Adrenal gland (tissue), 12 donors: ENCODE results near the gene CTBP2. TPM values are rescaled to one million over a fixed set of nuclear protein-coding genes. Genes with fewer than 3 reads are reported as not detected.

Experiments used
- DNase-seq, 7 donors: peaks; one replicate each; pipeline ENCODE4 v3.0.0-alpha.2; 2019 to 2020
- H3K27ac ChIP-seq, 5 donors: fragments of 200-600 bp; sonication (generic) in 4 of 5; 1 replicate in 3 of 5; 2 replicates in 2 of 5; pipeline versions ENCODE4 v1.5.1 to v1.8.0; 2016 to 2020; ENCODE audit warnings: mild to moderate bottlenecking in 1 of 5
- H3K27me3 ChIP-seq: fragments of 200-600 bp; 2 replicates; pipeline ENCODE4 v1.8.0; 2021
- H3K36me3 ChIP-seq, 2 donors: fragments of 200-600 bp; replicated peaks in 1 of 2; 1 replicate in 1 of 2; 2 replicates in 1 of 2; pipeline versions ENCODE4 v1.5.1 to v1.8.0; 2018 to 2022
- H3K4me1 ChIP-seq, 2 donors: fragments of 200-600 bp; replicated peaks in 1 of 2; 1 replicate in 1 of 2; 2 replicates in 1 of 2; pipeline versions ENCODE4 v1.5.1 to v1.8.0; 2018 to 2021
- H3K4me3 ChIP-seq, 4 donors: fragments of 200-600 bp; sonication (generic) in 3 of 4; one replicate each; pipeline ENCODE4 v1.5.1; 2016 to 2018
- H3K9me3 ChIP-seq, 3 donors: fragments of 200-600 bp; sonication (generic) in 1 of 3; replicated peaks in 1 of 3; 1 replicate in 2 of 3; 2 replicates in 1 of 3; pipeline versions ENCODE4 v1.5.1 to v1.8.0; 2016 to 2021
- CTCF ChIP-seq, 6 experiments: fragments of 450-650 bp in 4 of 6; fragments of 200-600 bp in 2 of 6; sonication (generic) in 1 of 6; IDR thresholded peaks; 1 replicate in 5 of 6; 2 replicates in 1 of 6; pipeline versions ENCODE4 v1.5.1 to v1.8.0; 2016 to 2021; ENCODE audit warnings: antibody characterized with exemption in 6 of 6, mild to moderate bottlenecking in 2 of 6, moderate library complexity in 1 of 6
- POLR2A ChIP-seq, 2 donors: fragments of 450-650 bp; IDR thresholded peaks; one replicate each; pipeline ENCODE4 v1.6.1; 2017; ENCODE audit warnings: antibody characterized with exemption in 2 of 2, mild to moderate bottlenecking in 2 of 2, moderate library complexity in 1 of 2
- WGBS, 4 donors: extraction: QIAGEN DNeasy Blood & Tissue Kit in 2 of 4; methylation state at CpG; one replicate each; pipeline versions ENCODE4 v1.1.5 to v1.1.7; 2013 to 2017; 5-methylcytosine and 5-hydroxymethylcytosine counted together
- intact Hi-C, 2 donors: fragments of 100-400 bp; cut with DNase I; formaldehyde crosslinking; loops; one replicate each; pipeline versions ENCODE4 v1.14.1 to v1.15.0; 2022 to 2023
- polyA plus RNA-seq, 3 donors: library from polyadenylated mRNA; stranded (reverse); fragments of 200-250 nt in 2 of 3; fragments of 350-450 nt in 1 of 3; fragmentation: Illumina TruSeq in 1 of 3; extraction: RNeasy Lipid Tissue Mini Kit (QIAGEN cat#74804) in 1 of 3; gene quantifications; one replicate each; pipeline ENCODE4 v1.2.3, GENCODE V29; 2013 to 2014
- total RNA-seq, 9 donors: library from RNA; depleted of rRNA in 4 of 9; stranded (reverse); fragments of >200 nt in 4 of 9; fragments of 120-200 nt in 1 of 9; fragmentation: NEBNext Ultra II Directional in 1 of 9; extraction: Animal tissue kit (Norgen Biotek cat#: 25700) in 1 of 9; gene quantifications; one replicate each; pipeline versions ENCODE4 v1.1.0 to v1.2.4, GENCODE V29; 2013 to 2023
- donor health status: healthy with polysubstance abuse.
- donor health status: Bipolar disorder and iron deficiency.
- donor health status: DM: yes; HTN: yes; CAD: no.
- donor health status: DM: no; HTN: no; CAD: no.
- donor health status: DM: no; HTN: no; CAD: no.
- donor health status: DM: yes; HTN: yes; CAD: no.

The CTBP2 gene
- total and polyA plus RNA-seq, 12 donors, result 25.3 to 66.5 (median 45.7) TPM

DNA sequence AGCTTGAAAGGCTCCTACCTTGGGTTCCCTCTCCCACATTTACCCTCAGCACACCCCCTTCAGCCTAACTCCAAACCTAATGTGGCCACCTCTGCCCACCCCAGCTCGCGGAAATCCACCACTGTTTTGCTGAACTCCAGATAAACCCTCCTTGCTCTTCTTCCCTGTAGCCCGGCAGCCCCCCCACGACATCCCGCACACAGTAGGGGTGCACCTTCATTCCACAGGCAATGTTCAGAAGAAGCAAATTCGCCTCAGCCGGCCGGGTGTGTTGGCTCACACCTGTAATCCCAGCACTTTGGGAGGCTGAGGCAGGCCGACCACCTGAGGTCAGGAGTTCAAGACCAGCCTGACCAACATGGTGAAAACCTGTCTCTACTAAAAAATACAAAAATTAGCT lies 17.4 kb downstream of the CTBP2 start:
- H3K9me3 ChIP-seq, result no peaks in the 10 kb centered on the region
- no peaks in the 10 kb centered on the region for H3K27me3 ChIP-seq
- intact Hi-C loops, result no loop called here
- no peak overlapping the region for H3K27ac ChIP-seq
- TF ChIP-seq CTCF (IDR thresholded peaks at IDR 0.05), result no peak
- TF ChIP-seq POLR2A (IDR thresholded peaks at IDR 0.05), result no peak
- no peak overlapping the region for H3K4me3 ChIP-seq
- H3K4me1 ChIP-seq, result peaks cover 27 to 41% of the 10 kb centered on the region in 2 donors
- no peaks in the 10 kb centered on the region for H3K36me3 ChIP-seq
- WGBS, 4 donors, result 86 to 96% (median 90%) methylated on average over 8 to 9 of the region's 9 CpGs
- DNase-seq, result no peak

DNA sequence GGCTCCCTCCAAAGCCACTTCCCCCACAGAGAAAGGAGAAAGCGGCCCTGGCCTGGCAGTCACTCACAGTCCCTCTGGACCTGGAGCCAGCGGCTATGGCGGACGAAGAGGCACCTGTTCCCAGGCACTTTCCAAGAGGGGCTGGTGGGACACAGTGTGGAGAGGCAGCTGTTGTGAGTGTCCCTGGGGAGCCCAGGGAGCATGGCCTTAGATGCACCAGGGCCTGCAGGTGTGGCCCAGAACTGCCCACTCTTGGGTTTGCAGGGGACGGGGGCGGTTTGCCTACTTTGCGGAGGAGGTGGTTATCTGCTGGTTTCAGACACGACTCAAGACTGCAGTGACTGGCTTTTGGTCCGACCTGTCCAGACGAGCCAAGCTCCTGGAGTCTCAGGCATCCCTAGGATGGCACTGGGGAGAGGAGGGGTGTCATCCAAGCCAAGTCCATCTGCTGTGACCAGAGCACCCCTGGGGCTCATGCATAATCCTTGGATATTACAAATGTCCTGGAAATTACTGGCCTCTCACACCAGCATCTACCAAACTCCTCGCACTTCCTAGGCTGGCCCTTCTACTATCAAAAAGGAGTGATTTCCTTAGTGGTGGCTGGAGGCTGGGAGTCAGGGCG lies 18.4 kb downstream of the CTBP2 start:
- WGBS, 4 donors, result 94 to 96% (median 94%) methylated on average over 10 to 12 of the region's 12 CpGs
- no peaks in the 10 kb centered on the region for H3K36me3 ChIP-seq
- peaks cover 21 to 40% of the 10 kb centered on the region in 2 donors for H3K4me1 ChIP-seq
- no peak overlapping the region for H3K4me3 ChIP-seq
- H3K27me3 ChIP-seq, result no peaks in the 10 kb centered on the region
- intact Hi-C loops, result no loop called here
- H3K9me3 ChIP-seq, result no peaks in the 10 kb centered on the region
- H3K27ac ChIP-seq, result no peak overlapping the region
- TF ChIP-seq CTCF (IDR thresholded peaks at IDR 0.05) (no peak), POLR2A (IDR thresholded peaks at IDR 0.05) (no peak)
- DNase-seq, result no peak

GRCh38 chr10:125141150-125141859 lies 19.1 kb downstream of the CTBP2 start:
- intact Hi-C loops, result no loop called here
- DNase-seq, result no peak

More at GRCh38 chr10:125141150-125141859, 19.1 kb downstream of the CTBP2 start:
- no peak for TF ChIP-seq POLR2A (IDR thresholded peaks at IDR 0.05)
- TF ChIP-seq CTCF (IDR thresholded peaks at IDR 0.05), result no peak
- Histone ChIP-seq H3K27ac (no peak overlapping the region), H3K4me1 (peaks cover 21 to 46% of the 10 kb centered on the region in 2 donors), H3K9me3 (no peaks in the 10 kb centered on the region), H3K4me3 (no peak overlapping the region), H3K36me3 (no peaks in the 10 kb centered on the region), H3K27me3 (no peaks in the 10 kb centered on the region)
- WGBS, 4 donors, result 87 to 94% (median 91%) methylated on average over 13 to 16 of the region's 16 CpGs
